H1 (cell line): Measurements from ENCODE around the gene SPC24. TPM values are rescaled to one million over a fixed set of nuclear protein-coding genes. Genes with fewer than 3 reads are reported as not detected.
"Not testable (repeated sequence)": the region's sequence is repeated elsewhere in the genome, so short reads cannot be mapped to it uniquely, and the experiment has no call there.

Experiments
- CTCF ChIA-PET: fragments of 300-600 bp; sonication (Branson Sonifier 250); formaldehyde crosslinking; loops from one replicate; lab custom pipeline; 2021; ENCODE audit not compliant: partially characterized antibody; lab: Charles Lee
- POLR2A ChIA-PET: fragments of 300-600 bp; sonication (Branson Sonifier 250); formaldehyde crosslinking; loops from one replicate; lab custom pipeline; 2021; ENCODE audit warnings: inconsistent platforms; ENCODE audit not compliant: partially characterized antibody; lab: Charles Lee
- DNase-seq, 2 experiments: peaks; one replicate each; pipeline versions ENCODE4 v3.0.0 to v3.0.0-alpha.2; 2010 to 2022; ENCODE audit warnings: low spot score in 2 of 2, low read depth in 1 of 2, mixed read lengths in 1 of 2
- FAIRE-seq: peaks from 2 replicates; lab custom pipeline; 2011; peaks lifted over from hg19 to GRCh38; lab: Jason Lieb, UNC
- H2AFZ ChIP-seq: 2 replicates; pipeline ENCODE4 v1.8.1; 2012; ENCODE audit warnings: low read length, inconsistent platforms
- H2AK5ac ChIP-seq: 2 replicates; pipeline ENCODE4 v1.6.1; 2013; ENCODE audit warnings: low read depth, low read length
- H2BK120ac ChIP-seq: replicated peaks from 2 replicates; pipeline ENCODE3; 2013; ENCODE audit warnings: low read depth, low read length, inconsistent platforms
- H2BK12ac ChIP-seq: 2 replicates; pipeline ENCODE4 v1.6.1; 2013; ENCODE audit warnings: low read depth, low read length
- H2BK15ac ChIP-seq: 2 replicates; pipeline ENCODE4 v1.6.1; 2013; ENCODE audit warnings: low read length
- H2BK20ac ChIP-seq: 2 replicates; pipeline ENCODE4 v1.6.1; 2013; ENCODE audit warnings: low read length
- H2BK5ac ChIP-seq: 2 replicates; pipeline ENCODE4 v1.6.1; 2013; ENCODE audit warnings: low read depth, low read length
- H3K14ac ChIP-seq: 2 replicates; pipeline ENCODE4 v1.6.1; 2013; ENCODE audit warnings: inconsistent platforms; ENCODE audit not compliant: insufficient read length
- H3K18ac ChIP-seq: 2 replicates; pipeline ENCODE4 v1.6.1; 2013; ENCODE audit warnings: low read length; ENCODE audit errors: extremely low read depth
- H3K23ac ChIP-seq: 2 replicates; pipeline ENCODE4 v1.6.1; 2013; ENCODE audit warnings: inconsistent platforms; ENCODE audit not compliant: insufficient read length
- H3K23me2 ChIP-seq: 2 replicates; pipeline ENCODE4 v1.6.1; 2013; ENCODE audit warnings: low read depth, low read length
- H3K27ac ChIP-seq: 2 replicates; pipeline ENCODE4 v1.6.1; 2011; ENCODE audit warnings: low read depth, low read length, inconsistent platforms
- H3K27me3 ChIP-seq, 4 experiments: replicated peaks in 1 of 4; 1 replicate in 1 of 4; 2 replicates in 3 of 4; pipeline versions ENCODE4 v1.6.1 to v1.8.1; 2011 to 2013; ENCODE audit warnings: low read length in 3 of 4, mild to moderate bottlenecking in 3 of 4, inconsistent platforms in 2 of 4, mixed read lengths in 2 of 4, moderate library complexity in 1 of 4; ENCODE audit not compliant: control insufficient read depth in 3 of 4, insufficient read depth in 3 of 4; ENCODE audit errors: extremely low read depth in 1 of 4
- H3K36me3 ChIP-seq, 4 experiments: 2 replicates each; pipeline versions ENCODE4 v1.6.1 to v1.8.1; 2011 to 2013; ENCODE audit warnings: mild to moderate bottlenecking in 4 of 4, low read length in 3 of 4, moderate library complexity in 2 of 4, control low read depth in 1 of 4, inconsistent platforms in 1 of 4; ENCODE audit not compliant: insufficient read depth in 4 of 4, control insufficient read depth in 2 of 4
- H3K4ac ChIP-seq: replicated peaks from 2 replicates; pipeline ENCODE3; 2013; ENCODE audit warnings: low read length, low read depth, mixed read lengths, inconsistent platforms; ENCODE audit not compliant: insufficient read length
- H3K4me1 ChIP-seq, 4 experiments: replicated peaks in 1 of 4; 1 replicate in 1 of 4; 2 replicates in 3 of 4; pipeline versions ENCODE4 v1.6.1 to v1.8.1; 2011 to 2013; ENCODE audit warnings: low read length in 3 of 4, inconsistent platforms in 2 of 4, mixed read lengths in 1 of 4; ENCODE audit not compliant: insufficient read depth in 4 of 4, control insufficient read depth in 3 of 4
- H3K4me2 ChIP-seq, 2 experiments: 2 replicates each; pipeline versions ENCODE4 v1.6.1 to v1.8.1; 2011 to 2013; ENCODE audit warnings: low read depth in 2 of 2, low read length in 2 of 2, control low read depth in 1 of 2, inconsistent platforms in 1 of 2, mild to moderate bottlenecking in 1 of 2; ENCODE audit not compliant: insufficient read depth in 1 of 2
- H3K4me3 ChIP-seq, 4 experiments: fragments of 200-600, 300-600 bp in 1 of 4; sonication (generic), shearing (Covaris generic), sonication (Bioruptor Twin) in 1 of 4; 2 replicates each; pipeline versions ENCODE4 v1.5.1 to v1.8.1; 2011 to 2016; ENCODE audit warnings: low read length in 4 of 4, low read depth in 3 of 4, control low read depth in 2 of 4, inconsistent platforms in 2 of 4, mild to moderate bottlenecking in 2 of 4, mixed read lengths in 1 of 4, moderate library complexity in 1 of 4; ENCODE audit not compliant: insufficient read depth in 2 of 4; ENCODE audit errors: extremely low read depth in 1 of 4
- H3K56ac ChIP-seq: replicated peaks from 2 replicates; pipeline ENCODE3; 2013; ENCODE audit warnings: low read depth, mild to moderate bottlenecking, mixed read lengths, low read length, inconsistent platforms; ENCODE audit not compliant: insufficient read length
- H3K79me1 ChIP-seq: 2 replicates; pipeline ENCODE4 v1.6.1; 2013; ENCODE audit warnings: low read depth, low read length, control low read depth
- H3K79me2 ChIP-seq, 2 experiments: 2 replicates each; pipeline versions ENCODE4 v1.6.1 to v1.8.1; 2012 to 2013; ENCODE audit warnings: low read length in 2 of 2, mild to moderate bottlenecking in 2 of 2, inconsistent platforms in 1 of 2; ENCODE audit not compliant: insufficient read depth in 2 of 2, control insufficient read depth in 1 of 2
- H3K9ac ChIP-seq, 4 experiments: replicated peaks in 1 of 4; 1 replicate in 1 of 4; 2 replicates in 3 of 4; pipeline versions ENCODE4 v1.6.1 to v1.8.1; 2011 to 2013; ENCODE audit warnings: low read depth in 3 of 4, low read length in 3 of 4, control low read depth in 2 of 4, mild to moderate bottlenecking in 2 of 4, moderate library complexity in 2 of 4, inconsistent platforms in 1 of 4; ENCODE audit errors: extremely low read depth in 1 of 4
- H3K9me3 ChIP-seq, 2 experiments: 2 replicates each; pipeline versions ENCODE4 v1.6.1 to v1.8.1; 2012 to 2013; ENCODE audit warnings: mild to moderate bottlenecking in 2 of 2, moderate library complexity in 2 of 2, control low read depth in 1 of 2, inconsistent platforms in 1 of 2, low read depth in 1 of 2, low read length in 1 of 2, mixed read lengths in 1 of 2; ENCODE audit not compliant: insufficient read depth in 2 of 2
- H4K20me1 ChIP-seq, 2 experiments: replicated peaks in 1 of 2; 2 replicates each; pipeline versions ENCODE3 to v1.8.1; 2011 to 2013; ENCODE audit warnings: inconsistent platforms in 2 of 2, low read length in 2 of 2, mild to moderate bottlenecking in 1 of 2; ENCODE audit not compliant: insufficient read depth in 2 of 2, control insufficient read depth in 1 of 2
- H4K5ac ChIP-seq: 2 replicates; pipeline ENCODE4 v1.6.1; 2013; ENCODE audit warnings: low read length, low read depth, mixed read lengths, inconsistent platforms; ENCODE audit not compliant: insufficient read length
- H4K8ac ChIP-seq: 2 replicates; pipeline ENCODE4 v1.8.0; 2013; ENCODE audit warnings: mild to moderate bottlenecking, moderate library complexity, low read length, inconsistent platforms; ENCODE audit not compliant: insufficient read depth; ENCODE audit errors: extremely low read depth
- H4K91ac ChIP-seq: replicated peaks from 2 replicates; pipeline ENCODE3; 2013; ENCODE audit warnings: low read length, mixed read lengths, inconsistent platforms; ENCODE audit not compliant: insufficient read length
- WGBS, 2 experiments: shearing (Covaris generic) in 1 of 2; methylation state at CpG; one replicate each; pipeline versions ENCODE4 v1.1.6 to v1.1.7; 2013 to 2015; ENCODE audit warnings: low lambda C conversion rate in 2 of 2, mixed read lengths in 2 of 2, inconsistent platforms in 1 of 2, low coverage in 1 of 2, missing lambda C conversion rate in 1 of 2; ENCODE audit not compliant: insufficient replicate concordance in 2 of 2, insufficient coverage in 1 of 2, insufficient read length in 1 of 2; ENCODE audit errors: extremely low coverage in 1 of 2, missing lambda C conversion rate in 1 of 2; 5-methylcytosine and 5-hydroxymethylcytosine counted together
- polyA plus RNA-seq, 7 experiments: library from polyadenylated mRNA; depleted of rRNA in 3 of 7; stranded (reverse) in 5 of 7; unstranded in 2 of 7; fragments of >200 nt in 5 of 7; fragments of 200-250 nt in 2 of 7; gene quantifications; 1 replicate in 5 of 7; 2 replicates in 1 of 7; 4 replicates in 1 of 7; pipeline versions ENCODE4 v1.2.1 to v1.2.3, GENCODE V29; 2011 to 2013; ENCODE audit warnings: missing spikeins in 2 of 7, mixed read lengths in 2 of 7
- total RNA-seq: library from RNA; stranded (reverse); fragmentation: NEBNext Ultra II Directional; extraction: Animal tissue kit (Norgen Biotek cat#: 25700); gene quantifications from 2 replicates; pipeline ENCODE4 v1.2.1, GENCODE V29; 2021

The SPC24 gene
- total and polyA plus RNA-seq, 2 of the 8 experiments (the other 6 are each of a cell fraction or from before 2014, with no cell fraction given) = 17.7 to 42.4 TPM

GRCh38 chr19:11097367-11097766, 58.2 kb downstream of the SPC24 start:
- Histone ChIP-seq H3K79me2 (peaks cover 37 to 84% of the 10 kb centered on the region in 2 experiments), H4K20me1 (peaks cover 26 to 42% of the 10 kb centered on the region in 2 experiments), H3K36me3 (peaks cover 20 to 89% (median 41%) of the 10 kb centered on the region in 4 experiments)
- H3K56ac ChIP-seq, H3K4me3 ChIP-seq, H4K91ac ChIP-seq, H3K23ac ChIP-seq, H3K79me1 ChIP-seq, H2BK20ac ChIP-seq, H4K5ac ChIP-seq, H3K18ac ChIP-seq, H3K9ac ChIP-seq, H2BK15ac ChIP-seq, FAIRE-seq, H3K4me2 ChIP-seq, H2BK120ac ChIP-seq, H3K14ac ChIP-seq, H3K4me1 ChIP-seq, H3K27ac ChIP-seq, H3K9me3 ChIP-seq, H3K4ac ChIP-seq, H4K8ac ChIP-seq, H3K23me2 ChIP-seq, H2AFZ ChIP-seq, H2BK5ac ChIP-seq, DNase-seq, H3K27me3 ChIP-seq, H2AK5ac ChIP-seq, H2BK12ac ChIP-seq: not testable (repeated sequence)
- CTCF ChIA-PET = interaction anchor here (1.0 kb wide), 1 partner anchor 161 kb away, joined by 3 read pairs; no protein-coding TSS in a partner anchor
- 95% methylated on average over 6 of the region's 6 CpGs; no CpG with 5 or more reads in 1 of the 2 experiments for WGBS, 2 experiments
- POLR2A ChIA-PET = interaction anchor here (0.6 to 0.9 kb wide), 2 partner anchors 10 to 77 kb away, joined by 3 read pairs; no protein-coding TSS in a partner anchor
